Neural cell (in vitro differentiated cells): ENCODE data around the gene SNRNP40. TPM values are rescaled to one million over a fixed set of nuclear protein-coding genes. Genes with fewer than 3 reads are reported as not detected.

ENCODE experiments used
- H2AFZ ChIP-seq: fragments of 200-600, 300-800 bp; sonication (generic), shearing (Covaris generic); 2 replicates; pipeline ENCODE4 v1.6.0; 2014; ENCODE audit warnings: low read depth, mild to moderate bottlenecking, antibody characterized with exemption, low read length, moderate library complexity
- H3F3A ChIP-seq: fragments of 200-600 bp; shearing (Covaris generic); 2 replicates; pipeline ENCODE4 v1.6.1; 2016; ENCODE audit warnings: mild to moderate bottlenecking, moderate library complexity, mixed read lengths, antibody characterized with exemption, low read length; ENCODE audit not compliant: insufficient read depth, poor library complexity, severe bottlenecking
- H3K27ac ChIP-seq: fragments of 200-600, 300-800 bp; sonication (generic), shearing (Covaris generic); 2 replicates; pipeline ENCODE4 v1.5.1; 2014; ENCODE audit warnings: mild to moderate bottlenecking, low read length, moderate library complexity
- H3K27me3 ChIP-seq: fragments of 300-800, 200-600 bp; sonication (generic), shearing (Covaris generic); 2 replicates; pipeline ENCODE4 v1.6.0; 2014; ENCODE audit warnings: mild to moderate bottlenecking, low read depth, low read length, moderate library complexity; ENCODE audit not compliant: insufficient read depth
- H3K36me3 ChIP-seq: fragments of 300-800, 200-600 bp; sonication (generic), shearing (Covaris generic); 2 replicates; pipeline ENCODE4 v1.5.1; 2014; ENCODE audit warnings: mild to moderate bottlenecking, antibody characterized with exemption, low read length, moderate library complexity; ENCODE audit not compliant: insufficient read depth
- H3K4me2 ChIP-seq: fragments of 300-800, 200-600 bp; sonication (generic), shearing (Covaris generic); 2 replicates; pipeline ENCODE4 v1.6.0; 2014; ENCODE audit warnings: mild to moderate bottlenecking, low read length
- H3K4me3 ChIP-seq: fragments of 300-800, 200-600 bp; sonication (generic), shearing (Covaris generic); 2 replicates; pipeline ENCODE4 v1.5.1; 2014; ENCODE audit warnings: mild to moderate bottlenecking, low read length, moderate library complexity
- H3K79me2 ChIP-seq: fragments of 200-600 bp; shearing (Covaris generic); replicated peaks from 2 replicates; pipeline ENCODE4 v1.6.0; 2014; ENCODE audit warnings: mild to moderate bottlenecking, low read length, moderate library complexity; ENCODE audit not compliant: insufficient read depth
- H3K9ac ChIP-seq: fragments of 300-800, 200-600 bp; sonication (generic), shearing (Covaris generic); 2 replicates; pipeline ENCODE4 v1.6.1; 2016; ENCODE audit warnings: mild to moderate bottlenecking, low read length, mixed read lengths
- H3K9me2 ChIP-seq: fragments of 200-600 bp; shearing (Covaris generic); 2 replicates; pipeline ENCODE4 v1.6.1; 2016; ENCODE audit warnings: mild to moderate bottlenecking, low read length, mixed read lengths; ENCODE audit not compliant: insufficient read depth
- H3K9me3 ChIP-seq: fragments of 200-600, 300-800 bp; sonication (generic), shearing (Covaris generic); 2 replicates; pipeline ENCODE4 v1.6.1; 2016; ENCODE audit warnings: mild to moderate bottlenecking, mixed run types, low read length, moderate library complexity, mixed read lengths
- H4K20me1 ChIP-seq: fragments of 200-600 bp; shearing (Covaris generic); 2 replicates; pipeline ENCODE4 v1.6.1; 2016; ENCODE audit warnings: mild to moderate bottlenecking, mixed run types; ENCODE audit not compliant: insufficient read depth
- EP300 ChIP-seq: fragments of 450-650 bp; conservative IDR thresholded peaks from 2 replicates; pipeline ENCODE4 v1.6.1; 2014; ENCODE audit warnings: antibody characterized with exemption, mild to moderate bottlenecking, moderate library complexity; ENCODE audit not compliant: poor library complexity, severe bottlenecking
- EZH2 ChIP-seq: fragments of 200-600, 300-800 bp; shearing (Covaris generic), sonication (generic); IDR thresholded peaks from 2 replicates; pipeline ENCODE4 v1.6.1; 2014; ENCODE audit warnings: antibody characterized with exemption, low read length, borderline replicate concordance, mild to moderate bottlenecking; ENCODE audit not compliant: insufficient read depth, poor library complexity, severe bottlenecking
- MXI1 ChIP-seq: fragments of 450-650 bp; conservative IDR thresholded peaks from 2 replicates; pipeline ENCODE4 v1.6.1; 2014; ENCODE audit warnings: antibody characterized with exemption, mild to moderate bottlenecking; ENCODE audit not compliant: poor library complexity, severe bottlenecking
- POLR2AphosphoS5 ChIP-seq: IDR thresholded peaks from 2 replicates; pipeline ENCODE4 v1.6.1; 2012
- RAD21 ChIP-seq: fragments of 450-650 bp; conservative IDR thresholded peaks from 2 replicates; pipeline ENCODE4 v1.6.1; 2014; ENCODE audit warnings: antibody characterized with exemption, mild to moderate bottlenecking, moderate library complexity
- SMC3 ChIP-seq: fragments of 450-650 bp; conservative IDR thresholded peaks from 2 replicates; pipeline ENCODE4 v1.6.1; 2014; ENCODE audit warnings: antibody characterized with exemption, mild to moderate bottlenecking, moderate library complexity; ENCODE audit not compliant: poor library complexity
- TAF1 ChIP-seq: IDR thresholded peaks from 2 replicates; pipeline ENCODE4 v1.6.1; 2012; ENCODE audit warnings: low read depth
- polyA plus RNA-seq: library from polyadenylated mRNA; depleted of rRNA; stranded (reverse); fragments of >200 nt; gene quantifications from 2 replicates; pipeline ENCODE4 v1.2.3, GENCODE V29; 2014
- TF ChIP-seq, protein P1 (sequence below): fragments of 450-650 bp; IDR thresholded peaks from 2 replicates; pipeline ENCODE4 v1.5.1; 2014; ENCODE audit warnings: antibody characterized with exemption, mild to moderate bottlenecking, moderate library complexity; ENCODE audit not compliant: poor library complexity, severe bottlenecking
- TF ChIP-seq, protein P2 (sequence below): IDR thresholded peaks from 2 replicates; pipeline ENCODE4 v1.6.1; 2012; ENCODE audit warnings: borderline replicate concordance

The SNRNP40 gene
- polyA plus RNA-seq, 1 donor from 2014 or later: 87.2 TPM

DNA sequence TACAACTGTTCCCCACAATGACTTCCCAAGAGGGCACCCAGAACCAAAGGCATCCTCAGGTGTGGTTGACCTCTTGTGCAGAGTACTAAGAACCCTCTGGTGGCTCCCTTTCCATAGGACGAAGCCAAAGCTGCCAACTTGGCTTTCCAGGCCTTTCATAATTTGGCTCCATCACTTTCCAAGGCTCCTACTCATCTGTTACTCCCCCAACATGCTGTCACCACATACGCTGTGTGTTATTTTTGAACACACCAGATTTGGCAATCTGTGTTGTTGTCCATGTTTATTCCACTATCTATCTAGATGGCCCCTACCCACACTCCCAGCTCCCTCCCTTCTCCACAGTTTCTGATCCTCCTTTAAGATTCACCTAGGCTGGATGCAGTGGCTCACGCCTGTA lies 46.7 kb downstream of the SNRNP40 start:
- Histone ChIP-seq H4K20me1 (no peaks in the 10 kb centered on the region), H3K36me3 (no peaks in the 10 kb centered on the region), H3K27ac (no peak overlapping the region), H3K9me2 (no peaks in the 10 kb centered on the region), H3K9ac (no peak overlapping the region), H3K4me2 (no peak overlapping the region), H3K4me3 (no peak overlapping the region), H3K79me2 (no peaks in the 10 kb centered on the region), H3F3A (no peaks in the 10 kb centered on the region), H3K27me3 (no peaks in the 10 kb centered on the region), H3K9me3 (no peaks in the 10 kb centered on the region), H2AFZ (no peak overlapping the region)
- TF ChIP-seq MXI1 (no peak), SMC3 (no peak), POLR2AphosphoS5 (no peak)

DNA sequence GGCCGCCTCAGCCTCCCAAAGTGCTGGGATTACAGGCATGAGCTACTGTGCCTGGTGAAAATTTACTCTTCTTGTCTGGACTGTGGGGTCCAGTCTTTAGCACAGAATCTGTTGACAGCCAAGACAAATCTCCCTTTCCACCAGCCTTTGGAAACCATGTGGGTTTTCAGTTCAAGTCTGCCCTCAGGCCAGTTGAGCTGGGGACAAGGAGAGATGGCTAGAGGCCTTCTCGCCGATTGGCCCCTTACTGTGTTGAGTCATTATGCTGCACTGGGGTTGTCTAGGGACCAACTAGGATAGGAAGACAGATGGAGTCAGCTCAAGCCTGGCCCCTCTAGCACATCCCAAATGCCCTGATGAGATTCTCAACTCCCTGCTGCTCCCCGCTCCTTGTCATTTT lies 48.3 kb downstream of the SNRNP40 start:
- Histone ChIP-seq H3K4me3 (no peak overlapping the region), H2AFZ (no peak overlapping the region), H3K27me3 (no peaks in the 10 kb centered on the region), H3K36me3 (no peaks in the 10 kb centered on the region), H3K9ac (no peak overlapping the region), H4K20me1 (no peaks in the 10 kb centered on the region), H3F3A (no peaks in the 10 kb centered on the region), H3K9me2 (no peaks in the 10 kb centered on the region), H3K9me3 (no peaks in the 10 kb centered on the region), H3K4me2 (no peak overlapping the region), H3K27ac (no peak overlapping the region), H3K79me2 (no peaks in the 10 kb centered on the region)
- TF ChIP-seq EZH2 (no peak), RAD21 (no peak), POLR2AphosphoS5 (no peak), SMC3 (no peak), TAF1 (no peak)
- TF ChIP-seq, protein P1, sequence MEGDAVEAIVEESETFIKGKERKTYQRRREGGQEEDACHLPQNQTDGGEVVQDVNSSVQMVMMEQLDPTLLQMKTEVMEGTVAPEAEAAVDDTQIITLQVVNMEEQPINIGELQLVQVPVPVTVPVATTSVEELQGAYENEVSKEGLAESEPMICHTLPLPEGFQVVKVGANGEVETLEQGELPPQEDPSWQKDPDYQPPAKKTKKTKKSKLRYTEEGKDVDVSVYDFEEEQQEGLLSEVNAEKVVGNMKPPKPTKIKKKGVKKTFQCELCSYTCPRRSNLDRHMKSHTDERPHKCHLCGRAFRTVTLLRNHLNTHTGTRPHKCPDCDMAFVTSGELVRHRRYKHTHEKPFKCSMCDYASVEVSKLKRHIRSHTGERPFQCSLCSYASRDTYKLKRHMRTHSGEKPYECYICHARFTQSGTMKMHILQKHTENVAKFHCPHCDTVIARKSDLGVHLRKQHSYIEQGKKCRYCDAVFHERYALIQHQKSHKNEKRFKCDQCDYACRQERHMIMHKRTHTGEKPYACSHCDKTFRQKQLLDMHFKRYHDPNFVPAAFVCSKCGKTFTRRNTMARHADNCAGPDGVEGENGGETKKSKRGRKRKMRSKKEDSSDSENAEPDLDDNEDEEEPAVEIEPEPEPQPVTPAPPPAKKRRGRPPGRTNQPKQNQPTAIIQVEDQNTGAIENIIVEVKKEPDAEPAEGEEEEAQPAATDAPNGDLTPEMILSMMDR: no peak
- TF ChIP-seq, protein P2, sequence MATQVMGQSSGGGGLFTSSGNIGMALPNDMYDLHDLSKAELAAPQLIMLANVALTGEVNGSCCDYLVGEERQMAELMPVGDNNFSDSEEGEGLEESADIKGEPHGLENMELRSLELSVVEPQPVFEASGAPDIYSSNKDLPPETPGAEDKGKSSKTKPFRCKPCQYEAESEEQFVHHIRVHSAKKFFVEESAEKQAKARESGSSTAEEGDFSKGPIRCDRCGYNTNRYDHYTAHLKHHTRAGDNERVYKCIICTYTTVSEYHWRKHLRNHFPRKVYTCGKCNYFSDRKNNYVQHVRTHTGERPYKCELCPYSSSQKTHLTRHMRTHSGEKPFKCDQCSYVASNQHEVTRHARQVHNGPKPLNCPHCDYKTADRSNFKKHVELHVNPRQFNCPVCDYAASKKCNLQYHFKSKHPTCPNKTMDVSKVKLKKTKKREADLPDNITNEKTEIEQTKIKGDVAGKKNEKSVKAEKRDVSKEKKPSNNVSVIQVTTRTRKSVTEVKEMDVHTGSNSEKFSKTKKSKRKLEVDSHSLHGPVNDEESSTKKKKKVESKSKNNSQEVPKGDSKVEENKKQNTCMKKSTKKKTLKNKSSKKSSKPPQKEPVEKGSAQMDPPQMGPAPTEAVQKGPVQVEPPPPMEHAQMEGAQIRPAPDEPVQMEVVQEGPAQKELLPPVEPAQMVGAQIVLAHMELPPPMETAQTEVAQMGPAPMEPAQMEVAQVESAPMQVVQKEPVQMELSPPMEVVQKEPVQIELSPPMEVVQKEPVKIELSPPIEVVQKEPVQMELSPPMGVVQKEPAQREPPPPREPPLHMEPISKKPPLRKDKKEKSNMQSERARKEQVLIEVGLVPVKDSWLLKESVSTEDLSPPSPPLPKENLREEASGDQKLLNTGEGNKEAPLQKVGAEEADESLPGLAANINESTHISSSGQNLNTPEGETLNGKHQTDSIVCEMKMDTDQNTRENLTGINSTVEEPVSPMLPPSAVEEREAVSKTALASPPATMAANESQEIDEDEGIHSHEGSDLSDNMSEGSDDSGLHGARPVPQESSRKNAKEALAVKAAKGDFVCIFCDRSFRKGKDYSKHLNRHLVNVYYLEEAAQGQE: no peak

DNA sequence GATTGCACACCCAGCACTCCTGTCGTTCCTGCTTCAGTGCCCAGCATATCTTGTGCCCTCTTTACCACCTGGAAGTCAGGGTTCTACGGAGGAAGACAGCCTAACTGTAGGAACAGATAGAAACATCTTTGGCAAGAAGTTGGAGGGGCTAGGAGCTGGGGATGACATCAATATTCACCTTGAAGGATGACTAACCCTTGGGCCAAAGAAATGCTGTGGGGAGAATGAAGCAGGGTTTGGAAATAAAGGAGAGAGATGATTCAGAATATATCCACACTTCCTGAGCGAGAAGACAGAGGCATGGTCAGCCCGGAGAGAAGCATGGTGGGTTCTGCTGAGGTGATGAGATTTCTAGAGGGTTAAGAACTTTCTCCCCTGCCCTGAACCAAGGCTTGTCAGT lies 52.3 kb downstream of the SNRNP40 start:
- TF ChIP-seq, protein P2: no peak
- TF ChIP-seq RAD21 (no peak), EZH2 (no peak), MXI1 (no peak), TAF1 (no peak), POLR2AphosphoS5 (no peak), SMC3 (no peak), EP300 (no peak)
- TF ChIP-seq, protein P1: no peak
- H3F3A ChIP-seq: no peaks in the 10 kb centered on the region
- H3K27me3 ChIP-seq: no peaks in the 10 kb centered on the region
- H3K9me3 ChIP-seq: no peaks in the 10 kb centered on the region
- H3K9ac ChIP-seq: no peak overlapping the region
- H4K20me1 ChIP-seq: no peaks in the 10 kb centered on the region
- no peak overlapping the region for H3K4me2 ChIP-seq
- no peaks in the 10 kb centered on the region for H3K9me2 ChIP-seq
- no peak overlapping the region for H3K27ac ChIP-seq
- no peak overlapping the region for H3K4me3 ChIP-seq
- no peak overlapping the region for H2AFZ ChIP-seq
- H3K79me2 ChIP-seq: peaks cover 7% of the 10 kb centered on the region
- H3K36me3 ChIP-seq: no peaks in the 10 kb centered on the region
